Breast epithelium (tissue), 3 donors: ENCODE results near the gene RIMBP3B.
"Not testable (repeated sequence)": the region's sequence is repeated elsewhere in the genome, so short reads cannot be mapped to it uniquely, and the experiment has no call there.

Experiments
- CTCF ChIP-seq, 3 donors: fragments of 450-650 bp; IDR thresholded peaks; one replicate each; pipeline ENCODE4 v1.5.1; 2016 to 2017; ENCODE audit warnings: antibody characterized with exemption in 3 of 3, mild to moderate bottlenecking in 3 of 3, moderate library complexity in 3 of 3
- POLR2A ChIP-seq: fragments of 450-650 bp; IDR thresholded peaks from one replicate; pipeline ENCODE4 v1.6.1; 2016; ENCODE audit warnings: antibody characterized with exemption, mild to moderate bottlenecking, moderate library complexity

- TF ChIP-seq CTCF (IDR thresholded peaks at IDR 0.05); POLR2A: not testable (repeated sequence)
Observed at GRCh38 chr22:21384468-21385357, 1.2 kb downstream of the RIMBP3B start.
